MM.1S (cell line): ENCODE measurements around the gene B4GALNT1.
A peak's percentile ranks its signal among the peaks of the same experiment; 100 is the strongest.
"Not testable (repeated sequence)": the region's sequence is repeated elsewhere in the genome, so short reads cannot be mapped to it uniquely, and the experiment has no call there.

Source experiments
- DNase-seq: peaks from one replicate; pipeline ENCODE4 v3.0.0-alpha.2; 2015
- H2AFZ ChIP-seq: fragments of 300-600 bp; sonication (generic); 2 replicates; pipeline ENCODE4 v1.6.0; 2016; ENCODE audit warnings: antibody characterized with exemption, low read length
- H3F3A ChIP-seq: fragments of 300-600 bp; sonication (generic); 2 replicates; pipeline ENCODE4 v1.6.1; 2016; ENCODE audit warnings: mild to moderate bottlenecking, antibody characterized with exemption, low read length, moderate library complexity, mixed read lengths; ENCODE audit not compliant: insufficient read depth
- H3K27ac ChIP-seq: fragments of 300-600 bp; sonication (generic); 2 replicates; pipeline ENCODE4 v1.5.1; 2016; ENCODE audit warnings: mild to moderate bottlenecking, low read length
- H3K27me3 ChIP-seq: fragments of 300-600 bp; sonication (generic); replicated peaks from 2 replicates; pipeline ENCODE4 v1.6.0; 2016; ENCODE audit warnings: low read length; ENCODE audit not compliant: insufficient read depth
- H3K36me3 ChIP-seq: fragments of 300-600 bp; sonication (generic); replicated peaks from 2 replicates; pipeline ENCODE4 v1.6.1; 2016; ENCODE audit warnings: mild to moderate bottlenecking, low read length, mixed read lengths; ENCODE audit not compliant: insufficient read depth
- H3K4me1 ChIP-seq: fragments of 300-600 bp; sonication (generic); 2 replicates; pipeline ENCODE4 v1.6.1; 2016; ENCODE audit warnings: low read length, mixed read lengths
- H3K4me2 ChIP-seq: fragments of 300-600 bp; sonication (generic); 2 replicates; pipeline ENCODE4 v1.6.0; 2016; ENCODE audit warnings: low read depth, low read length
- H3K4me3 ChIP-seq: fragments of 300-600 bp; sonication (generic); 2 replicates; pipeline ENCODE4 v1.5.1; 2016; ENCODE audit warnings: low read length, mixed read lengths
- H3K79me2 ChIP-seq: fragments of 300-600 bp; sonication (generic); 2 replicates; pipeline ENCODE4 v1.6.1; 2016; ENCODE audit warnings: mixed run types, low read length, mixed read lengths
- H3K9ac ChIP-seq: fragments of 300-600 bp; sonication (generic); 2 replicates; pipeline ENCODE4 v1.6.1; 2016; ENCODE audit warnings: low read length, mixed read lengths
- H3K9me2 ChIP-seq: fragments of 300-600 bp; sonication (generic); replicated peaks from 2 replicates; pipeline ENCODE4 v1.6.1; 2016; ENCODE audit warnings: mild to moderate bottlenecking, low read length, mixed read lengths; ENCODE audit not compliant: insufficient read depth
- H3K9me3 ChIP-seq: fragments of 300-600 bp; sonication (generic); replicated peaks from 2 replicates; pipeline ENCODE4 v1.6.1; 2016; ENCODE audit warnings: mild to moderate bottlenecking, low read length, mixed read lengths; ENCODE audit not compliant: insufficient read depth
- H4K20me1 ChIP-seq: fragments of 300-600 bp; sonication (generic); 2 replicates; pipeline ENCODE4 v1.6.1; 2016; ENCODE audit warnings: mild to moderate bottlenecking, low read length, moderate library complexity, mixed read lengths; ENCODE audit not compliant: insufficient read depth
- EZH2 ChIP-seq: fragments of 300-600 bp; sonication (generic); optimal IDR thresholded peaks from 2 replicates; pipeline ENCODE3; 2017; ENCODE audit warnings: low read depth, mild to moderate bottlenecking, antibody characterized with exemption, low read length, mixed read lengths
- EZH2phosphoT487 ChIP-seq: fragments of 300-600 bp; sonication (generic); IDR thresholded peaks from 2 replicates; pipeline ENCODE4 v1.6.1; 2018; ENCODE audit warnings: antibody characterized with exemption, low read length
- TF ChIP-seq, protein P1 (sequence below): fragments of 300-600 bp; sonication (generic); IDR thresholded peaks from 2 replicates; pipeline ENCODE4 v1.5.1; 2016; ENCODE audit warnings: antibody characterized with exemption, low read length, mixed read lengths

B4GALNT1 gene

DNA sequence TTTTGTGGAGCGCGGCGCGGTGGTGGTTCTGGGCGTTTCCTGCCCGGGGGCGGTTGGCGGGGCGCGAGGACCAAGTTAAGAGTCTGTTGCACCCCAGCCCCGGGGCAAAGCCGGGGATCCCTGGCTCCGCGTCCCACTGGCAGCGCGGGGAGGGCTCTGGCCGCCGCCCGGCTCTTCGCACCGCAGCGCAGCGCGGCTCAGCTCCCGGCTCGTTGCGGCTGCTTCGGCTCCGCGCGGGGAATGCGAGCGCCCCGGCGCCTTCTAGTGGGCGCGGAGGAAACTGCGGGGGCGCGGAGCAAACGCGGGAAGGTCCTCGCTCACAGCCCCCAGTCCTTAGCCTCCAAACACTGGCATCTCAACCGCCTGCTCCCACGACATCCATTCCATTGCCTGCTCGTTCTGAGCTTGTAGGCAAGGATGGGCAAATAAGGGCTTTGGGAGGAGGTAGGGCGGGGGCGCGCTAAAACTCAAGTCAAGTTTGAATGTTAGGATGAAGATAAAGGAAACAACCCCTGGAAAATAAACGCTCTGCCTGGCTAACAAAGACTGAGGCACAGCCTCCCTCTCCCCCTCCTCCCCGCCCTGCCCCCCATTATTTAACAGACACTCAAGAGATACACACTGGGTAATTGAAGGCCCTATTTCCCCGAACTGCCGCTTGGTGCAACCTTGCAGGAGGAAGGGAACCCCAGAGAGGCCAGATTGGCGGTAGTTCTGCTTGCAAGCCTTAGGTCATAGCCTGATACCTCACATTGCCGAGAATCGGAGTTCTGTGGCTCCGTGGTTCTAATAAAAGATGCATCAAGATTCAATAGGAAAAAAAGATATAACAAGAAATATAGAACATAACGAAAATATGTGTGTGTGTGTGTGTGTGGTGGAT is at the start of gene B4GALNT1:
B4GALNT1 (minus strand) TSS at position 244 of the 883 bp plus-strand sequence. CDS start 1,069 bp downstream, outside the sequence.
- Histone ChIP-seq H3K9ac (peak within 1 kb of the TSS; percentile 82), H2AFZ (peak within 1 kb of the TSS; percentile 97), H3F3A (no peaks in the 10 kb centered on the region), H4K20me1 (no peaks in the 10 kb centered on the region), H3K9me3 (no peaks in the 10 kb centered on the region), H3K79me2 (peaks cover 10% of the 10 kb centered on the region; the same call in 1 of the 2 replicates), H3K4me1 (peaks cover 11% of the 10 kb centered on the region; the same call in 1 of the 2 replicates), H3K9me2 (no peaks in the 10 kb centered on the region), H3K27me3 (no peaks in the 10 kb centered on the region), H3K27ac (no peak within 1 kb of the TSS), H3K36me3 (no peaks in the 10 kb centered on the region), H3K4me3 (peak within 1 kb of the TSS; percentile 96), H3K4me2 (peak within 1 kb of the TSS; percentile 90)
- no peak for TF ChIP-seq EZH2phosphoT487
- TF ChIP-seq, protein P1, sequence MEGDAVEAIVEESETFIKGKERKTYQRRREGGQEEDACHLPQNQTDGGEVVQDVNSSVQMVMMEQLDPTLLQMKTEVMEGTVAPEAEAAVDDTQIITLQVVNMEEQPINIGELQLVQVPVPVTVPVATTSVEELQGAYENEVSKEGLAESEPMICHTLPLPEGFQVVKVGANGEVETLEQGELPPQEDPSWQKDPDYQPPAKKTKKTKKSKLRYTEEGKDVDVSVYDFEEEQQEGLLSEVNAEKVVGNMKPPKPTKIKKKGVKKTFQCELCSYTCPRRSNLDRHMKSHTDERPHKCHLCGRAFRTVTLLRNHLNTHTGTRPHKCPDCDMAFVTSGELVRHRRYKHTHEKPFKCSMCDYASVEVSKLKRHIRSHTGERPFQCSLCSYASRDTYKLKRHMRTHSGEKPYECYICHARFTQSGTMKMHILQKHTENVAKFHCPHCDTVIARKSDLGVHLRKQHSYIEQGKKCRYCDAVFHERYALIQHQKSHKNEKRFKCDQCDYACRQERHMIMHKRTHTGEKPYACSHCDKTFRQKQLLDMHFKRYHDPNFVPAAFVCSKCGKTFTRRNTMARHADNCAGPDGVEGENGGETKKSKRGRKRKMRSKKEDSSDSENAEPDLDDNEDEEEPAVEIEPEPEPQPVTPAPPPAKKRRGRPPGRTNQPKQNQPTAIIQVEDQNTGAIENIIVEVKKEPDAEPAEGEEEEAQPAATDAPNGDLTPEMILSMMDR, result peak; percentile 84
- no peak for TF ChIP-seq EZH2
- peak; percentile 74 for DNase-seq

DNA sequence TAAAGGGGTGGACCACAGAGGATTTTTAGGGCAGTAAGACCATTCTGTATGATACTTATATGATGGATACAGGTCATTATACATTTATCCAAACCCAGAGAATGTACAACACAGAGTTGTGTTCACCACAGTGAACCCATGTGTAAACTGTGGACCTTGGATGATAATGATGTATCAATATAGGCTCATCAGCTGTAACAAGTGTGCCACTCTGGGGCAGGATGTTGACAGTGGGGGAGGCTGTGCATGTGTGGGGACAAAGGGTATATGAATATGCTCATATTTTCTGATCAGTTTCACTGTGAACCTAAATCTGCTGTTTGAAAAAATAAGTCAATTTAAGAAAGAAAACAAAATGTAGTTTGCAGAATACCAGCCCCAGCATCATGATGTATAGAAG is 46.7 kb upstream of the B4GALNT1 start:
- Histone ChIP-seq H3K9me3 (no peaks in the 10 kb centered on the region), H3K79me2 (no peaks in the 10 kb centered on the region), H3K36me3 (no peaks in the 10 kb centered on the region), H2AFZ (no peak overlapping the region), H3F3A (no peaks in the 10 kb centered on the region), H3K9me2 (no peaks in the 10 kb centered on the region), H3K9ac (no peak overlapping the region), H3K4me1 (no peaks in the 10 kb centered on the region), H3K4me3 (no peak overlapping the region), H3K27ac (no peak overlapping the region), H4K20me1 (no peaks in the 10 kb centered on the region), H3K27me3 (no peaks in the 10 kb centered on the region), H3K4me2 (no peak overlapping the region)
- DNase-seq, result no peak
- TF ChIP-seq EZH2, result no peak
- TF ChIP-seq EZH2phosphoT487, result no peak
- TF ChIP-seq, protein P1, result no peak

DNA sequence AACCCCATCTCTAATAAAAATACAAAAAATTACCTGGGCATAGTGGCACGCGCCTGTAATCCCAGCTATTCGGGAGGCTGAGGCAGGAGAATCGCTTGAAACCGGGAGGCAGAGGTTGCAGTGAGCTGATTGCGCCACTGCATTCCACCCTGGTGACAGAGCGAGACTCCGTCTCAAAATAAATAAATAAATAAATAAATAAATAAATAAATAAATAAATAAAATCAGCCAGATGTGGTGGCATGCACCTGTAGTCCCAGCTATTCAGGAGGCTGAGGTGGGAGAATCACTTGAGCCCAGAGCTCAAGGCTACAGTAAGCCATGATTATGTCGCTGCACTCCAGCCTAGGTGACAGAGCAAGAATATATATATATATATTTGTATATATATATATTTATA is 44.9 kb upstream of the B4GALNT1 start:
- not testable (repeated sequence) for H4K20me1 ChIP-seq, H3K79me2 ChIP-seq, H3K4me3 ChIP-seq, H3K36me3 ChIP-seq, H3K9ac ChIP-seq, H3F3A ChIP-seq, H3K9me3 ChIP-seq, H3K27me3 ChIP-seq, H3K4me2 ChIP-seq, H2AFZ ChIP-seq, H3K9me2 ChIP-seq, DNase-seq, H3K27ac ChIP-seq, H3K4me1 ChIP-seq

DNA sequence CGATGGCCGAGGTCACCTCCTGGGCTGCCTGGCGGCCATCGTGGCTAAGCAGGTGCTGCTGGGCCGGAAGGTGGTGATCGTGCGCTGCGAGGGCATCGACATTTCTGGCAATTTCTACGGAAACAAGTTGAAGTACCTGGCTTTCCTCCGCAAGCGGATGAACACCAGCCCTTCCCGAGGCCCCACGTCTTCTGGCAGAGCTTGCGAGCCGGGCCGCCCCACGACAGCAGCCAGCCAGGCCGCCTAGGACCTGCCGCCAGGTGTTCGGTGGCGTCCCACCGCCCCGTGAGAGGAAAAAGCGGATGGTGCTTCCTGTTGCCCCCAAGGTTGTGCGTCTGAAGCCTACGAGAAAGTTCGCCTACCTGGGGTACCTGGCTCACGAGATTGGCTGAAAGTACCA is 41.7 kb upstream of the B4GALNT1 start:
- no peaks in the 10 kb centered on the region for H3K79me2 ChIP-seq
- no peak overlapping the region for H2AFZ ChIP-seq
- no peaks in the 10 kb centered on the region for H3K4me1 ChIP-seq
- no peaks in the 10 kb centered on the region for H3K9me2 ChIP-seq
- no peak overlapping the region for H3K4me3 ChIP-seq
- H3K36me3 ChIP-seq, result no peaks in the 10 kb centered on the region
- TF ChIP-seq EZH2phosphoT487 (no peak), EZH2 (no peak)
- TF ChIP-seq, protein P1, result no peak
- H3K27ac ChIP-seq, result no peak overlapping the region
- no peaks in the 10 kb centered on the region for H3K9me3 ChIP-seq
- H3K4me2 ChIP-seq, result no peak overlapping the region
- no peaks in the 10 kb centered on the region for H4K20me1 ChIP-seq
- H3K27me3 ChIP-seq, result no peaks in the 10 kb centered on the region
- H3F3A ChIP-seq, result no peaks in the 10 kb centered on the region
- DNase-seq, result no peak
- no peak overlapping the region for H3K9ac ChIP-seq
